Mesendoderm (in vitro differentiated cells): ENCODE data around the gene FATE1.
A peak's percentile ranks its signal among the peaks of the same experiment; 100 is the strongest.

ENCODE experiments used
- DNase-seq: peaks from one replicate; pipeline ENCODE4 v3.0.0; 2013
- H2AK5ac ChIP-seq: 2 replicates; pipeline ENCODE4 v1.6.1; 2013; ENCODE audit warnings: low read length, inconsistent platforms
- H2BK120ac ChIP-seq: 2 replicates; pipeline ENCODE4 v1.6.1; 2013; ENCODE audit warnings: low read depth, mild to moderate bottlenecking, low read length, moderate library complexity, mixed read lengths
- H2BK15ac ChIP-seq: replicated peaks from 2 replicates; pipeline ENCODE4 v1.6.1; 2013; ENCODE audit warnings: low read depth, mild to moderate bottlenecking, moderate library complexity
- H2BK5ac ChIP-seq: 2 replicates; pipeline ENCODE4 v1.6.1; 2013; ENCODE audit warnings: low read length, inconsistent platforms
- H3K18ac ChIP-seq: 2 replicates; pipeline ENCODE4 v1.6.1; 2013; ENCODE audit warnings: mild to moderate bottlenecking, low read length, mixed read lengths
- H3K23ac ChIP-seq: one replicate; pipeline ENCODE4 v1.6.1; 2013; ENCODE audit warnings: low read length
- H3K27ac ChIP-seq: 2 replicates; pipeline ENCODE4 v1.5.1; 2013; ENCODE audit warnings: low read depth, mild to moderate bottlenecking, inconsistent platforms, low read length, moderate library complexity
- H3K27me3 ChIP-seq: 2 replicates; pipeline ENCODE4 v1.6.1; 2013; ENCODE audit warnings: low read length, control low read depth, mild to moderate bottlenecking, inconsistent platforms; ENCODE audit not compliant: insufficient read depth, poor library complexity
- H3K36me3 ChIP-seq: 2 replicates; pipeline ENCODE4 v1.6.1; 2013; ENCODE audit warnings: low read length, inconsistent platforms; ENCODE audit not compliant: control insufficient read depth, insufficient read depth
- H3K4ac ChIP-seq: one replicate; pipeline ENCODE4 v1.6.1; 2013; ENCODE audit warnings: low read depth, mild to moderate bottlenecking, low read length, moderate library complexity
- H3K4me1 ChIP-seq: 2 replicates; pipeline ENCODE4 v1.6.1; 2013; ENCODE audit warnings: low read depth, low read length, inconsistent platforms; ENCODE audit not compliant: control insufficient read depth
- H3K4me2 ChIP-seq: 2 replicates; pipeline ENCODE4 v1.6.1; 2013; ENCODE audit warnings: low read length
- H3K4me3 ChIP-seq: 2 replicates; pipeline ENCODE4 v1.5.1; 2013; ENCODE audit warnings: mild to moderate bottlenecking, low read length
- H3K56ac ChIP-seq: one replicate; pipeline ENCODE4 v1.6.1; 2013; ENCODE audit warnings: low read length
- H3K79me1 ChIP-seq: 2 replicates; pipeline ENCODE4 v1.6.1; 2013; ENCODE audit warnings: low read length, inconsistent platforms
- H3K79me2 ChIP-seq: 2 replicates; pipeline ENCODE4 v1.6.1; 2013; ENCODE audit warnings: mild to moderate bottlenecking, low read length; ENCODE audit not compliant: control insufficient read depth, insufficient read depth
- H3K9ac ChIP-seq: 2 replicates; pipeline ENCODE4 v1.6.1; 2013; ENCODE audit warnings: low read length, inconsistent platforms
- H4K5ac ChIP-seq: one replicate; pipeline ENCODE4 v1.6.1; 2013; ENCODE audit warnings: low read length
- H4K8ac ChIP-seq: one replicate; pipeline ENCODE4 v1.6.1; 2013; ENCODE audit warnings: low read depth, mild to moderate bottlenecking, control low read depth, low read length, moderate library complexity
- WGBS: extraction: QIAGEN DNeasy Blood & Tissue Kit; methylation state at CpG from one replicate; pipeline ENCODE4 v1.1.7; 2013; ENCODE audit warnings: low lambda C conversion rate, missing lambda C conversion rate; ENCODE audit not compliant: insufficient coverage; ENCODE audit errors: extremely low coverage; 5-methylcytosine and 5-hydroxymethylcytosine counted together

Gene FATE1

DNA sequence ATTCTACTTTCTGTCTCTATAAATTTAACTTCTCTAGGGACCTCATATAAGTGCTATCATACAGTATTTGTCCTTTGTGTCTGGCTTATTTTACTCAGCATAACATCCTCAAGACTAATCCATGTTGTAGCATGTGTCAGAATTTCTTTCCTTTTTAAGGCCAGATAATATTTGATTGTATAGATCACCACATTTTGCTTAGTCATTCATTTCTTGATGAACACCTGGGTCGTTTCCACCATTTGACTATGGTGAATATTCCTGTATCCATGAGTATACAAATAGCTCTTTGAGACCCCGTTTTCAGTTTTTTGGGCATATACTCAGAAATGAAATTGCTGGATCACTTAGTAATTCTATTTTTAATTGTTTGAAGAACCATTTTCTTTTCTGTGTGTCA lies 30.7 kb downstream of the FATE1 start:
- Histone ChIP-seq H4K8ac (no peak overlapping the region), H2BK120ac (no peak overlapping the region), H3K23ac (no peak overlapping the region), H3K9ac (no peak overlapping the region), H3K27me3 (no peaks in the 10 kb centered on the region), H3K27ac (no peak overlapping the region), H2BK5ac (no peak overlapping the region), H3K4ac (no peak overlapping the region), H3K79me2 (no peaks in the 10 kb centered on the region), H3K36me3 (no peaks in the 10 kb centered on the region), H4K5ac (no peak overlapping the region), H3K4me1 (no peaks in the 10 kb centered on the region), H3K4me2 (no peak overlapping the region), H3K18ac (no peak overlapping the region), H3K79me1 (no peaks in the 10 kb centered on the region), H2AK5ac (no peak overlapping the region), H2BK15ac (no peak overlapping the region), H3K4me3 (no peak overlapping the region), H3K56ac (no peak overlapping the region)
- WGBS = no CpG with 5 or more reads among the region's 2 CpGs
- no peak for DNase-seq

DNA sequence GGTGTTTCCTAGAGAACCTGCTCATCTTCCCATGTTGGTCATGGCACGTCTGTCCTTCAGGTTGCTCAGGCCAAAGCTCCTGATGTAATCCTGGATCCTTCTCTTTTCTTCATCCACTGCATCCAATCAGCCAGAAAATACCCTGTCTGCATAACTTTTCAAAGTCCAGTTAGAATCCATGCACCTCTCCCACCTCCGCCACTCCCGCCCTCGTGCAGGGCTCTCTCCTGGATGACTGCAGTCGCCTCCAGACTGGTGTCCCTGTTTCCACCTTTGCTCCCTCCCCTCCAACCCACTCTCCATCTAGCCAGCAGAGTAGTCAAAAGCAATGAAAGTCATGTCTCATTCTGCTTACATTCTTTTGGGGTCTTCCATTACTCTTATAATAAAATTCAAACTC lies 34.7 kb downstream of the FATE1 start:
- Histone ChIP-seq H2AK5ac (no peak overlapping the region), H3K36me3 (no peaks in the 10 kb centered on the region), H3K4me2 (no peak overlapping the region), H3K4ac (no peak overlapping the region), H3K18ac (no peak overlapping the region), H2BK5ac (no peak overlapping the region), H3K23ac (no peak overlapping the region), H3K4me1 (no peaks in the 10 kb centered on the region), H3K79me2 (no peaks in the 10 kb centered on the region), H3K9ac (no peak overlapping the region), H3K79me1 (no peaks in the 10 kb centered on the region), H2BK15ac (no peak overlapping the region), H4K8ac (no peak overlapping the region), H3K27ac (no peak overlapping the region), H2BK120ac (no peak overlapping the region), H4K5ac (no peak overlapping the region), H3K4me3 (no peak overlapping the region), H3K56ac (no peak overlapping the region), H3K27me3 (no peaks in the 10 kb centered on the region)
- no CpG with 5 or more reads among the region's 5 CpGs for WGBS
- DNase-seq = no peak

DNA sequence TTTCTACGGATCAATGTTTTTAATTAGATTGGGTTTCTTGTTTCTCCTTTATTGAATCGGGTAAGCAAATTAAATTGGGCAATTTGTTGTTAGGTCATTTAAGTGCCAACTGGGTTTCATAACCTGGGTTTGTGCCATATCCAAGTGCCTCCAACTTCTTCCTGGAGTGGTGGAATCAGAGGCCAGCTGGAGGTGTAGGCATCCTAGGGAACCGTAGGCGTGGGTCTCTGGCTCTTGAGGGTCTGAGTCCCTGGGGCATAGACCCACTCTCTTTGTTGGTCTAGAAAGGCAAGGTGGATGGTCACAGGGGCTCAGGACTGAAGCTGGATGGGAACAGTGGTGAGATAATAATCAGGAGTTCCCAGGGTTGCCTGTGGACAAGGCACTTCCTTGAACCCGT lies 37.0 kb downstream of the FATE1 start:
- Histone ChIP-seq H3K4me2 (no peak overlapping the region), H3K4me3 (no peak overlapping the region), H2BK15ac (no peak overlapping the region), H3K79me1 (no peaks in the 10 kb centered on the region), H3K9ac (no peak overlapping the region), H3K79me2 (no peaks in the 10 kb centered on the region), H2BK120ac (no peak overlapping the region), H3K4ac (no peak overlapping the region), H2AK5ac (no peak overlapping the region), H2BK5ac (no peak overlapping the region), H3K18ac (no peak overlapping the region), H3K23ac (no peak overlapping the region), H4K8ac (no peak overlapping the region), H3K27ac (no peak overlapping the region), H3K56ac (no peak overlapping the region), H3K27me3 (no peaks in the 10 kb centered on the region), H3K36me3 (no peaks in the 10 kb centered on the region), H4K5ac (no peak overlapping the region), H3K4me1 (no peaks in the 10 kb centered on the region)
- no CpG with 5 or more reads among the region's 5 CpGs for WGBS
- DNase-seq = no peak

DNA sequence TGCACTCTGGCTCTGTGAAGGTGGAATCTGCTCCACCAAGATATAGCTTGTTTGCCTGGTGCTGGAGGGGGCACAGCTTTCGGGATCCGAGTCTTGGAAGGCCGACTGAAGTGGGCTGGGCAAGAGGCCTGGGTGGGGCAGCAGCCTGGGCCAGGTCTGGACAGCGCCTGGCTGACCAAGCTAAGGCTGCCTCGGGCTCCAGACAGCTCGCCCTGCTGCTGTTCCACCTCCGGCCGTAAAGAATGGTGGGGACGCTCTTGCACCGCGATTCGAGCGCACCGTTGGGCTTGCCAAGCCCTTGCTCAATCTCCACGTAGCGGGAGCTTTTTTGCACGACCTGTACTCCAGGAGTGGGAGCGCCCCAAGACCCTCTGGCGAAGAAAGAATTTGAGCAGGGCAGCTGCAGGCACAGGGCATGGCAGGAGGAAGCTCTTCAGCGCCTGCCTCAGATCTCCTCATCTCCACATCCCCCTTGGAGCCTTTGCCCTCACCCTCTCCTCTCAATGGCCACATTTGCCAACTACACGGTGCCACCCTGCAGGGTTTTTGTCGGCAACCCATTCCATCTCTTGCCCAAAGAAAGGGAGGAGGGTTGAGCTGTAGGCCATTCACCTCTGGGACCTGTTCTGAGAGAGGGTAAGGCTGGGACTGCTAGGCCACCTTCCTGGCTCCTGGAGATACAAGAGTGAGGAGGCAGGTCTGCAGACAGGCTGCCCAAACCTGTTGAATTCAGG lies 37.6 kb downstream of the FATE1 start:
- no peak overlapping the region for H3K18ac ChIP-seq
- no peaks in the 10 kb centered on the region for H3K79me2 ChIP-seq
- no peak overlapping the region for H3K4me2 ChIP-seq
- H3K27me3 ChIP-seq = no peaks in the 10 kb centered on the region
- no peak overlapping the region for H2BK120ac ChIP-seq
- H3K9ac ChIP-seq = no peak overlapping the region
- no peak overlapping the region for H2BK5ac ChIP-seq
- no peak overlapping the region for H4K8ac ChIP-seq
- no peak overlapping the region for H2BK15ac ChIP-seq
- DNase-seq = peak; percentile 59
- H3K23ac ChIP-seq = no peak overlapping the region
- no peaks in the 10 kb centered on the region for H3K79me1 ChIP-seq
- no peak overlapping the region for H4K5ac ChIP-seq
- H3K4ac ChIP-seq = no peak overlapping the region
- no peak overlapping the region for H3K56ac ChIP-seq
- no peaks in the 10 kb centered on the region for H3K4me1 ChIP-seq
- H3K36me3 ChIP-seq = no peaks in the 10 kb centered on the region
- no CpG with 5 or more reads among the region's 22 CpGs for WGBS
- H3K4me3 ChIP-seq = no peak overlapping the region
- H2AK5ac ChIP-seq = no peak overlapping the region
- no peak overlapping the region for H3K27ac ChIP-seq

DNA sequence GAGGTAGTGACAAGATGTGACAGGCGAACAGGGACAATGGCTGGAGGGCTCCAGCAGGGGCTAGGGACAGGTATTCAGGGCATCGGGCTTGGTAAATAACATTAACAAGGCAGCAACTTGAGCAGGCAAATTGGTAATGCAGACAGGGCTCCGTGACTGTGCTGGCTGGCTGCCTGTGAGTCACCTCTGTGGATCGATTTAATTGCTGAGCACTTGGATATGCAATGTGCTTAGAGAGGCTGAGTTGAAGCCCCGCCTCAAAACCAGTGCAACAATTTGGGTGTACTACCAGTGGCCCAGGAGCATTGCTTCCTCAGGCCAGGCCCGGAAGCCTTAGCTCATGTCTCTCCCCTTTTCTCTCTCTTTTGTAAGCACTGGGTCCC lies 38.2 kb downstream of the FATE1 start:
- H4K5ac ChIP-seq = no peak overlapping the region
- no peak overlapping the region for H3K4me3 ChIP-seq
- no peak overlapping the region for H3K18ac ChIP-seq
- H3K79me1 ChIP-seq = no peaks in the 10 kb centered on the region
- no peak overlapping the region for H4K8ac ChIP-seq
- no CpG with 5 or more reads among the region's 6 CpGs for WGBS
- H3K4me1 ChIP-seq = no peaks in the 10 kb centered on the region
- H2BK120ac ChIP-seq = no peak overlapping the region
- H2BK15ac ChIP-seq = no peak overlapping the region
- H2AK5ac ChIP-seq = no peak overlapping the region
- peak; percentile 66 for DNase-seq
- no peak overlapping the region for H2BK5ac ChIP-seq
- no peak overlapping the region for H3K56ac ChIP-seq
- H3K9ac ChIP-seq = no peak overlapping the region
- H3K27ac ChIP-seq = no peak overlapping the region
- H3K79me2 ChIP-seq = no peaks in the 10 kb centered on the region
- no peak overlapping the region for H3K4ac ChIP-seq
- H3K36me3 ChIP-seq = no peaks in the 10 kb centered on the region
- no peak overlapping the region for H3K23ac ChIP-seq
- H3K27me3 ChIP-seq = no peaks in the 10 kb centered on the region
- no peak overlapping the region for H3K4me2 ChIP-seq

DNA sequence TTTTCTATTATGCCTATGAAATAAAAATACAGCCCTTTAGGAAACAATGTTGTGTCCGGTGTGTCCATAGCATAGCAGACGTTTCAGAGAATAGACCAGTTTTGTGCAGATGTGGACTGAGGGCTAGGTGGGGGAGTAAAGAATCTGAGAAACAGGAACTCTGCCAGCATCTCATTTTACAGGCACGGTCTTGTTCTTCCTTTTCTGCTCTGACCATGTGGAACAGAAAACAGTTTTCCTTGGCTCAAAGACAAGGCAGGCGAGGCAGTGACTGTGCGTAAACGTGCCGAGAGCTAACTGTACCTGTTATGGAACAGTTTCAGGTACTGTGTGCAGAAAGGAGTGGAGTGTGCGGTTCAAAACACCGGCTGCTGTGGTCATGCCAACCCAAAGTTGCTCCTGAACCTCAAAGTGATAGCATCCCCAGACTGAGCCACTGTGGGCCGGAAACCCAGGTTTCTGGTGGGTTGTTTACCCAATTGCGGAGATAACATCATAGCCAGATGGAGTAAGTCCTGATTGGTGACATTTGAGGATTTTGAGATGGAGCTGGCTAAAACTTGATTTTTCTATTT lies 38.9 kb downstream of the FATE1 start:
- no peak for DNase-seq

More for the DNA sequence above, 38.9 kb downstream of the FATE1 start:
- H2BK120ac ChIP-seq = no peak overlapping the region
- H3K4me1 ChIP-seq = no peaks in the 10 kb centered on the region
- H3K27ac ChIP-seq = no peak overlapping the region
- WGBS = no CpG with 5 or more reads among the region's 11 CpGs
- H3K27me3 ChIP-seq = no peaks in the 10 kb centered on the region
- H4K5ac ChIP-seq = no peak overlapping the region
- no peaks in the 10 kb centered on the region for H3K36me3 ChIP-seq
- H3K79me2 ChIP-seq = no peaks in the 10 kb centered on the region
- no peak overlapping the region for H3K9ac ChIP-seq
- H3K23ac ChIP-seq = no peak overlapping the region
- no peak overlapping the region for H4K8ac ChIP-seq
- no peak overlapping the region for H3K56ac ChIP-seq
- H3K18ac ChIP-seq = no peak overlapping the region
- no peak overlapping the region for H3K4me2 ChIP-seq
- no peak overlapping the region for H2AK5ac ChIP-seq
- H3K4ac ChIP-seq = no peak overlapping the region
- no peak overlapping the region for H3K4me3 ChIP-seq
- H2BK5ac ChIP-seq = no peak overlapping the region
- no peak overlapping the region for H2BK15ac ChIP-seq
- H3K79me1 ChIP-seq = no peaks in the 10 kb centered on the region
